HL-60/S4 treated with retinoic acid at 250 ng/mL for 4 days and 3 days (cell line): ENCODE measurements around the gene KCNE3.

Experiments
- in situ Hi-C: fragments of 300-500 bp; cut with MboI; formaldehyde crosslinking; loops from 2 replicates; pipeline ENCODE4 v1.7.0; 2022; ENCODE audit warnings: low sequenced_read_pairs

KCNE3 gene

DNA sequence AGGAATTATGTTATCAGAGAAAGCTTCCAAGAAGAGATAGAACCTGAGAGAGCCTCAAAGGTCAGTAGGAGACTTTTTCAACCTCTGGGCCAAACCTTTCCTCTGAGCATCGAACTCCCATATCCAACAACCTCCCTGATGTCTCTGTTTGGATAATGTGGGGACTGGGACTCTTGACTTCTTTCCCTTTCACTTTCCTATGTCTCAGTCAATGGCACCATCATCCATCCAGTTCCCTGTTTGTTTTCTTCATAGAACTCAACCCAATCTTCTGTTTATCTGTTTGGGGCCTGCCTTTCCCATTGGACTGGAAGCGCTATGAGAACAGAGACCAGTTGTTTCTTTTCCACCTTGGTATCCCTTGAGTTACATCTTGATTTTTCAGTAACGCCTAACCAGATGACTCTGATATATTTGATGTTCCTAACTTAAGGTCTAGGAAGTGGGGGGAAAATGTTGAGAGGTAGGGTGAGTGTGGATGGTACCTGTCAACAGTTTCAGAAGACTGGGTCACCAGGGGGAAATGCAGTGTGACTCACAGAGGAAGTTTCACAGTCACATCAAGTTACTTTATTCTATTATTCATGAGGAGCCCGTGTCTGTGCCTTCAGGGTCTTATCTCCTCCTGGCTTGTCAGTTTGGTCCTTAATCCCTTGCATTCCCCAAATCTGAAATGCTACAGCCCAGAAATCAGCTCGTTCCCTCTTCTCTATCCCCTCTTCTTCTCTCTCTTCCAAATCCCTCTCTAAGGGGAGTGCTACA, 4.5 kb upstream of the KCNE3 start:
- in situ Hi-C loops = no loop called here

- in situ Hi-C loops = no loop called here
Observed at GRCh38 chr11:74471037-74471436, 3.7 kb upstream of the KCNE3 start.

DNA sequence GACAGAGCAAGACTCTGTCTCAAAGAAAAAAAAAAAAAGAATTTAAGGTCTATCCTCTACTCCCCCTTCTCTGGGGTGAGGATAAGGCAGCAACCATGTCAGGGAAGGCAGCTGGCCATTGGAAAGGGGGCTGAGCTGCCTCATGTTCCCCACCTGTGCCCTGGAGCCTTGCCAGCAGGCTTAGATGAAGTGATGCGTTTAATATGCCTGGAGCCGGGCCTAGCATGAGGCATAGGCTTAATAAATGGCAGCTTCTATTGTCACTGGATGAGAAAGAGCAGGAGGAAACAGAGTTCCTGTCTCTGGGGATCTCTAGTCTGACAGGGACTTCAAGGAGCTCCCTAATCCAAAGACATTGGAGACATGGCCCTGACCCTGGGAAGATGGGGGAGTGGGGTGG, 3.2 kb upstream of the KCNE3 start:
- in situ Hi-C loops = no loop called here

- in situ Hi-C loops = no loop called here
Observed at GRCh38 chr11:74468936-74469335, 1.6 kb upstream of the KCNE3 start.

GRCh38 chr11:74468521-74468920, 1.2 kb upstream of the KCNE3 start:
- in situ Hi-C loops = no loop called here

DNA sequence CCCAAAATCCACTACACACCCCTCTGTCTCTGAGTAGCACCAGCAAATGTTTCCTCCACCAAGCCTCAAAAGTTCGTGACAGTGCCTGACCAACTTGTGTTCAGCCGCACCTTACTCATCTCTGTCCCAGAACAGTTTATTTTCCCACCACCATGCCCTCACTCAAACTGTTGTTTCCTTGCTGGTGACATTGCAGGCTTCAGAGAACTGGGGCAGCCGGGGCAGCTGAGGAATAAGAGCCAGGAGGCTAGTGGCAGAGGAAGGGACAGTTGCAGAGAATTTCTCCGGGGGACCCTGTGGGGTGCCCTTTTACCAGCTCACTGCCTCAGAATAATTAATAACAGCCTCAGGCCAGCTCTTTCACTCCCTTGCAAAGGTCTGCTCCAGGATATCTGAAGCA, 709 bp upstream of the KCNE3 start:
- in situ Hi-C loops = no loop called here

DNA sequence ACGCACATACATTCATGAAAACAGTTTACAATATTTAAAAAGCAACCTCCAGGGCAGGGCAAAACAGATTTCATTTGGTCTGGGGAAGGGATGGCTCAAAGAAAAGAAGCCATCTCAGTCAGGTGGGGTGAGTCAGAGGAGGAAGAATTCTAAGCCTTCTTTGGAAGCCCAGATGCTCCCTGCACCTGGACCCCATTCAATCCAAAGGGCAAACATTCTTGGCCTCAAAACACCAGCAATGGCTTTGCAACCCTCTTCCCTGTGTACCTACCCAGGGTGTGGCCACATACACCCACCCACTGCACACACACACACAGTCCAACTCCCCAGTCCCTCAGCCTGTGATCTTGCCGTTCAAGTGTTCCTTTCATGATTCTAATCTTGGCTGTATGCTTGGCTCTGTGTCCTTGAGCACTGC, 2.0 kb downstream of the KCNE3 start:
- in situ Hi-C loops = no loop called here

DNA sequence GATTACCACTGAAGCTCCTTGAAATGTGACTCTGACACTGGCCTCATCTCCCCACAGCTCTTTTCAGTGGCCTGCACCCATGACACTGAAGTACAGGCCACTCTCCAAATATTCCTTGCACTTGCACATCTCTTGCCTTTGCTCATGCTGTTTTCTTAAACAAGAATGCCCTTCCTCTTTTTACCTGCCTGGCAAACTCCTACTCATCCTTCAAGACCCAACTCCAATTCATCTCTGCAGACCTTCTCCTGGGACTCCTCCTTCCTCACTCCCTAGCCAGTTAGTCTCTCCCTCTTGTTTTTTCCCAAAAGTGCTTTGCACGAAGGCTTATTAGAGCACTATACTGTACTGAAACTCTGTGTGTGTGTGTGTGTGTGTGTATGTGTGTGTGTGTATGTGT, 2.6 kb downstream of the KCNE3 start:
- in situ Hi-C loops = no loop called here

- in situ Hi-C loops = no loop called here
Observed at GRCh38 chr11:74463216-74463615, 4.1 kb downstream of the KCNE3 start.

DNA sequence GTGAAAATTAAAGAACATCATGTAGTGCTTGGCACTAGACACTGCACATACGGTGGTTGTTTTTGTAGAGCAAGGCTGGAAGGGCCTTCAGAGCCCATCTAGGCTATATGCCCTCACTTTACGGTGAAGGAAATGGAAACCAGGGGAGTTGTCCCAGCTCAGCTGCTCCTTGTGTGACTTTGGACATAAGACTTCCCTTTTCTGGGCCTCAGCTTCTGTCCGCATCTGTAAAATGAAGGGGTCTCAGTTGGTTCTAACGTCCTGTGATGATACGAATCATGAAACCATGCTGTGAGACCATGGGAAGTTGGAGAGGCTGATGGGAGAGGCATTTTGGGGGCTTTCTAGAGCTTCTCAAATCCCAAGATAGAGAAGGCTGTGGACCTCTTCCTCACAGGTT, 4.7 kb downstream of the KCNE3 start:
- in situ Hi-C loops = no loop called here

DNA sequence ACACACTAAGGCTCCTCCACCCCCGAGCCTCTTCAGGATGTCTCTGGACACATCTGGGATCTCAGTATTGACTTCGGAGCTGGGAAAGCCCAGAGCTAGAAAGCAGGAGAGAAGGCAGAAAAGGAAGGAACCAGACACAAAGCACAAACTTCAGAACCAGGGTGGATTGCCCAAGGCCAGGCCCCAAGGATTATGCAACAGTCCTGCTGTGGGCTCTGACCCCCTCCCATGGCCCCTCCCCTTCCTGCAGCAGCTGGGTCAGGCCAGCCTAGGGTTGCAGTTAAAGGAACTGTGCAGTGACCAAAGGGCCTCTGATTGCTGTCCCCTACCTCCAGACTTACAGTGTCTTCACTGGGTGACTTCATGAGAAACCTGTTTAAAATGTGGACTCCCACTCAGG, 5.3 kb downstream of the KCNE3 start:
- in situ Hi-C loops = no loop called here

GRCh38 chr11:74460481-74461154, 6.7 kb downstream of the KCNE3 start:
- in situ Hi-C loops = no loop called here

DNA sequence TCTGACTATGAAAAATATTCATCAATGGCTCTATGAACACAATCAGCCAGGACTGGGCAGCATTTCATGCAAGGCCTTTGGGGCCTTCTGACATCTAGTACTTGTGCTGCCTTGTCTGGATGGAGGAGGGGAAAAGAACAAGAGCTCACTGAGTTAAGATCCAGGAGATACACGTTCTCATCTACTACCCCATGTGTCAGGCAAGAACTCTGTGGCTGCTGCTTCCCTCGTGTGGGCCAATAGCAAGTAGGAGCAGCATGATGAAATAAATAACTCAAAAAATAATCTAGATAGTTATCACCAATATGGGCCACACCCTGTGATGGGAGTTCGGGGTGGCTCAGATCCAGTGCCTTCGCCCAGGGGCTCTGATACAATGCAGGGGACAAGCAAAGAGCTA, 7.3 kb downstream of the KCNE3 start:
- in situ Hi-C loops = no loop called here

DNA sequence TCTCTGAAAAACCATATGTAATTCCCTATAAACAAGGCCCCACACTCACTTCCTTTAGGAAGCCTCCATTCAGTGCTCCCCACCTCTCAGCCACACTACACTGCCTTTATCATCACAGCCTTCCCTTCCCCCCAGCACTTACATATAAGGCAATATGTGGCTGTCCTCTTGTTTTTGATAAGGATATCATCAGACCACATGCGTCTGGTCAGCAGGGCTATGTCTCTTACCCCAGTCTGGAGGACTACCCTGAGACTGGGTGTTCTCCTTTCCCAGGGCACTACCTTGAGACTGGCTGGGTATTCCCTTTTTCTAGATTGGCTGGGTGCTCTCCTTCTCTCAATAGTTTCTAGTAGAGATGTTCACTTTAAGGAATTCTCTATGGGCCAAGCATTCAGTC, 7.8 kb downstream of the KCNE3 start:
- in situ Hi-C loops = loop anchor here (10.0 kb wide), 1 partner anchor 95 kb away; no protein-coding TSS in a partner anchor

- in situ Hi-C loops = loop anchor here (10.0 kb wide), 1 partner anchor 97 kb away; no protein-coding TSS in a partner anchor
Observed at GRCh38 chr11:74457356-74457755, 10.0 kb downstream of the KCNE3 start.

- in situ Hi-C loops = loop anchor here (10.0 kb wide), 1 partner anchor 101 kb away; no protein-coding TSS in a partner anchor
Observed at GRCh38 chr11:74453373-74453975, 13.9 kb downstream of the KCNE3 start.

- in situ Hi-C loops = loop anchor here (10.0 kb wide), 1 partner anchor 102 kb away; no protein-coding TSS in a partner anchor
Observed at GRCh38 chr11:74452366-74452765, 15.0 kb downstream of the KCNE3 start.

DNA sequence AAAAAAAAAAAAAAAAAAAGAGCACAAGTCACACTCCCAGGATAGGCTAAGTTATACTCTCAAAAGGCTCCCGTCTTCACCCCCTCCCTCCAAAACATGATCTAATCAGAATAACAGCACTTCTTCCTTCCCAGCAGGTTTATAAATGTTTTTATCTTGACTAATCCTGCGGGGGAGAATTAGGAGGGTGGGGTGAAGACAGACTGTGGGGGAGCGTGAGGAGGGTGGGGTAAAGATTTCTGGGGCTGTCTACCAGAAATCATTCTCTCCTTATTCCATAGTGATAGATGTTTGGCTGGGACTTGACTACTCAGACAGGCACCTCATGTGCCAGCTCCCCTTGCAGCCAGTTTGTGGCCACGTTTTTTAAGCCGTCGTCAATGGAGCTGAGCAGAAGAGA, 17.0 kb downstream of the KCNE3 start:
- in situ Hi-C loops = loop anchor here (10.0 kb wide), 1 partner anchor 104 kb away; no protein-coding TSS in a partner anchor

- in situ Hi-C loops = loop anchor here (25.0 kb wide), 1 partner anchor 487 kb away; the partner anchor contains the start of gene DNAJB13
Observed at GRCh38 chr11:74449369-74449931, 17.9 kb downstream of the KCNE3 start.

DNA sequence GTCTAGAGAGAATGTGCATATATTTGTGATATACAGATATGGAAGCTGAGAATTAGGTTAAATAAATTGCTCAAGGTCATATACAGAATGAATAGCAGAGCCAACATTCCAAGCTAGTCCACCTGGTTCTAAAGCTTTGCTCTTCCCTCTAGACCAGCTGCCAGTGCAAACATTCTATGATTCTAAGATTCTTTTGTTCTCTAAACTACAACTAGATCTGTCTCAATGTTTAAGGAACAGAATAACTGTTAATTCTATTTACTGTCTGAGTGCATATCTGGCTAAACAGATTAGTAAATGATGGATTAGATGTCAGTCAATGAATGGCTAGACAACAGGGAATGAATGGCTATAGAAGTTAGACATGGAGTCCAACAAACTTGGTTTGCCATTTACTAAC, 19.6 kb downstream of the KCNE3 start:
- in situ Hi-C loops = loop anchor here (25.0 kb wide), 1 partner anchor 485 kb away; the partner anchor contains the start of gene DNAJB13

DNA sequence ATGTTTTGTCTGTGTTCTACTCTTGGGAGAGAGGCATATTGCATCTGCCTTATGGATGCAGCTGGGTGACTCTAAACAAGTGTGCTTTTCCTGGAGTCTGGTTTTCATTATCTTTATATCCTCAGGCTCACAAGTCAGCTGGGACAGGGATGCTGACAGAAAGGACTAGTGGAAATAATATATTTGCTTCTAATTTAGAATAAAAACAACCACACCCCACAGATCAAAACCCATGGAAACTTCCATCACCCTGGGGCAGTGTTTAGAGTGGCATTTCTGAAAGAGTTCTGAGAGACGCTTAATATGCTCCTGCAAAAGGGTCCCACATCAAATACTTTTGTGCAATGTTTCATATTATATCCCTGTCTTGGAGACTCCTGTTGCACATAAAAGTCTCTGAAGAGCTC, 20.8 kb downstream of the KCNE3 start:
- in situ Hi-C loops = loop anchor here (25.0 kb wide), 1 partner anchor 484 kb away; the partner anchor contains the start of gene DNAJB13
